Measurements from ENCODE around the gene CTBP2.

- TF ChIP-seq, protein P1, sequence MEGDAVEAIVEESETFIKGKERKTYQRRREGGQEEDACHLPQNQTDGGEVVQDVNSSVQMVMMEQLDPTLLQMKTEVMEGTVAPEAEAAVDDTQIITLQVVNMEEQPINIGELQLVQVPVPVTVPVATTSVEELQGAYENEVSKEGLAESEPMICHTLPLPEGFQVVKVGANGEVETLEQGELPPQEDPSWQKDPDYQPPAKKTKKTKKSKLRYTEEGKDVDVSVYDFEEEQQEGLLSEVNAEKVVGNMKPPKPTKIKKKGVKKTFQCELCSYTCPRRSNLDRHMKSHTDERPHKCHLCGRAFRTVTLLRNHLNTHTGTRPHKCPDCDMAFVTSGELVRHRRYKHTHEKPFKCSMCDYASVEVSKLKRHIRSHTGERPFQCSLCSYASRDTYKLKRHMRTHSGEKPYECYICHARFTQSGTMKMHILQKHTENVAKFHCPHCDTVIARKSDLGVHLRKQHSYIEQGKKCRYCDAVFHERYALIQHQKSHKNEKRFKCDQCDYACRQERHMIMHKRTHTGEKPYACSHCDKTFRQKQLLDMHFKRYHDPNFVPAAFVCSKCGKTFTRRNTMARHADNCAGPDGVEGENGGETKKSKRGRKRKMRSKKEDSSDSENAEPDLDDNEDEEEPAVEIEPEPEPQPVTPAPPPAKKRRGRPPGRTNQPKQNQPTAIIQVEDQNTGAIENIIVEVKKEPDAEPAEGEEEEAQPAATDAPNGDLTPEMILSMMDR (IDR thresholded peaks at IDR 0.05): no peak
- no peak for TF ChIP-seq POLR2A (IDR thresholded peaks at IDR 0.05)
Measured at GRCh38 chr10:125094806-125095205, 65.6 kb downstream of the CTBP2 start.

Measured in thyroid gland (tissue), 4 donors.